ENCODE measurements around the gene TUBG1. TPM values are rescaled to one million over a fixed set of nuclear protein-coding genes. Genes with fewer than 3 reads are reported as not detected.
A peak's percentile ranks its signal among the peaks of the same experiment; 100 is the strongest.
"Not testable (repeated sequence)": the region's sequence is repeated elsewhere in the genome, so short reads cannot be mapped to it uniquely, and the experiment has no call there.

Gene TUBG1
- total RNA-seq, 1 experiment from 2014 or later = 139 TPM

DNA sequence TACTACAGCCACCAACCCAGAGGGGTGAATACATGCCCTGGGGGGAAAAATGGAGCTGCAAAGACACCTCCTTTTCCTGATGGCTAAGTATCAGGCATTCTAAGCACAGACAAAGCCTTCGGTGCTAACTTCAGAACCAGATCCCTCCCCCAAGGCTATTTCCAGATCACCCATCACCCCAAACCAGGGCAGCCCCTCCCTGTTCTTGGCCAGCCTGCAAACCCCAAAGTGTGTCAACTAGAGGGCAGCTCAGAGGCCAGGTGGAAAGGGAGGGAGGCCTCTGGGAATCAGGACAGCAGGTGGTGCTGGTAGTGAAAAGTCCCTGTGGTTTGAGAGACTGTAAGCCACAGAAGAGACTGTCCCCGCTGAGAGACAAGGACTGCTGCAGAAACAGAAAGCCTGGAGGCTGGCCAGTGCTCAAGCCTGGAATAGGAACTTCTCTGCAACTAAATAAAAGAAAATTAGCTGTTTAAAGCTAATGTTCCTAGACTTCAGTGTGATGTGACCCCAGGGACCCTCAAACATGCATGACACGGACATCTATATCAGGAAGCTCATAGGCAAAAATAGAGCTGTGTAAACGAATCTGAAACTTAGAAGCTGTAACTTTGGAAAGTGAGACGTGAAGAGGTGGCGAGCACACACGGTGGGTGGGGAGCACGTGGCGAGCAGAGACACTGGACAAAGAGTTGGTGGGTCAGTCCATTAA lies 9.1 kb downstream of the TUBG1 start (continued):
- TF ChIP-seq EZH2 (IDR thresholded peaks at IDR 0.05) (no peak), YY1 (IDR thresholded peaks at IDR 0.05; ENCODE audit: extremely low read depth, insufficient replicate concordance, low read depth, low read length) (no peak), RAD21 (IDR thresholded peaks at IDR 0.05; ENCODE audit: low read depth) (peak; percentile 72), ZFX (IDR thresholded peaks at IDR 0.05) (no peak)

DNA sequence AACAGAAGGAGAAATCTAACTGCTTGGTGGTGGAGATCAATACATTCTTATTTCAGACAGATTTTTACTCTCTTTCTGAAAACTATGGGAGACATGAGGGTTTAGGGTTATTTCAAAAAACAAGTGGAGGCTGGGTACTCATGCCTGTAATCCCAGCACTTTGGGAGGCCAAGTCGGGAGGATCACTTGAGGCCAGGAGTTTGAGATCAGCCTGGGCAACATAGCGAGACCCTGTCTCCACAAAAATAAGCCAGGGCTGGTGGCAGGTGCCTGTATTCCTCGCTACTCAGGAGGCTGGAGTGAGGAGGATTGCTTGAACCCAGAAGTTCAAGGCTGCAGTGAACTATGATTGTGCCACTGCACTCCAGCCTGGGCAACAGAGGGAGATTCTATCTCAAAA lies 12.5 kb downstream of the TUBG1 start:
- H3K4me2 ChIP-seq (ENCODE audit: low read length); DNase-seq (ENCODE audit: low read depth, low spot score); H3K4me3 ChIP-seq (replicated peaks in 1 of 2; ENCODE audit: low read depth in 1 of 2, low read length in 2 of 2); H3K27me3 ChIP-seq (ENCODE audit: insufficient read depth, low read length); H3K27ac ChIP-seq (ENCODE audit: low read depth, low read length); POLR2A ChIA-PET; H3K79me2 ChIP-seq (ENCODE audit: insufficient read depth, low read length); H3K9ac ChIP-seq (ENCODE audit: low read length); H3K36me3 ChIP-seq (ENCODE audit: control insufficient read depth in 1 of 2, insufficient read depth in 2 of 2, low read length in 2 of 2); H4K20me1 ChIP-seq (ENCODE audit: insufficient read depth); ATAC-seq; CTCF ChIA-PET; H3K9me2 ChIP-seq (ENCODE audit: insufficient read depth); H3K9me3 ChIP-seq (ENCODE audit: control insufficient read depth in 1 of 2, insufficient read depth in 1 of 2, low read depth in 1 of 2, low read length in 2 of 2); H2AFZ ChIP-seq (ENCODE audit: low read depth, low read length, poor library complexity, severe bottlenecking); BruUV-seq (replicated peaks); RAD21 ChIA-PET (ENCODE audit: low non-redundant PET in 1 of 2, low total read pairs in 2 of 2, uncharacterized antibody in 2 of 2, unreplicated experiment in 2 of 2): not testable (repeated sequence)
- intact Hi-C loops (cut with micrococcal nuclease) = loop anchor here (5.0 kb wide), 2 partner anchors 35 to 55 kb away; partner anchors contain the start of genes PLEKHH3 and TUBG2
- peaks cover 25 to 41% of the 10 kb centered on the region in 2 experiments for H3K4me1 ChIP-seq (ENCODE audit: control insufficient read depth in 1 of 2, insufficient read depth in 2 of 2, low read length in 2 of 2)

DNA sequence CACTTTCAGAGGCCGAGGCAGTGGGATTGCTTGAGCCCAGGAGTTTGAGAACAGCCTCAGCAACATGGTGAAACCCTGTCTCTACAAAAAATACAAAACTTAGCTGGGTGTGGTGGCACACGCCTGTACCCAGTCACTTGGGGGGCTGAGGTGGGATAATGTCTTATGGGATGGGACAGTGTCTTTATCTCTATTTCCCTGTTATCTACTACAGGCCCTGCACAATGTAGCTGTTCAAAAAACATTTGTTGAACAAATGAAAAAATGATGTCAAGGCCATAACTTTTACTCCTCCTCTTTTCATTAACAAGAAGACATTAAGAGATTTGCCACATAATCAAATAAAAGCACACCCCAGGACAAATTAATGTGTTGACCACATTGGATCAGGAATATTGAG lies 13.8 kb downstream of the TUBG1 start:
- no peaks in the 10 kb centered on the region for H4K20me1 ChIP-seq (ENCODE audit: insufficient read depth)
- ChIA-PET POLR2A (interaction anchor here (1.2 to 1.4 kb wide), 2 partner anchors 14 to 36 kb away, joined by 4 read pairs; partner anchors contain the start of genes RETREG3, TUBG1 and TUBG2), CTCF (interaction anchor here (0.9 to 1.4 kb wide), 2 partner anchors 51 to 56 kb away, joined by 3 to 4 read pairs; no protein-coding TSS in a partner anchor)

More for the DNA sequence above, 13.8 kb downstream of the TUBG1 start:
- H3K79me2 ChIP-seq (ENCODE audit: insufficient read depth, low read length) = no peaks in the 10 kb centered on the region
- intact Hi-C loops (cut with micrococcal nuclease) = loop anchor here (5.0 kb wide), 2 partner anchors 34 to 54 kb away; partner anchors contain the start of genes PLEKHH3 and TUBG2
- no peak for DNase-seq (ENCODE audit: low read depth, low spot score)
- H3K27me3 ChIP-seq (ENCODE audit: insufficient read depth, low read length) = no peaks in the 10 kb centered on the region
- no peaks in the 10 kb centered on the region for H3K9me2 ChIP-seq (ENCODE audit: insufficient read depth)
- ATAC-seq = no peak
- H3K36me3 ChIP-seq (ENCODE audit: control insufficient read depth in 1 of 2, insufficient read depth in 2 of 2, low read length in 2 of 2) = no peaks in the 10 kb centered on the region
- H3K9me3 ChIP-seq (ENCODE audit: control insufficient read depth in 1 of 2, insufficient read depth in 1 of 2, low read depth in 1 of 2, low read length in 2 of 2) = no peaks in the 10 kb centered on the region
- H3K9ac ChIP-seq (ENCODE audit: low read length) = no peak overlapping the region
- BruUV-seq (replicated peaks) = no TSS peak
- RAD21 ChIA-PET (ENCODE audit: low non-redundant PET in 1 of 2, low total read pairs in 2 of 2, uncharacterized antibody in 2 of 2, unreplicated experiment in 2 of 2) = no interaction called here
- no peak overlapping the region for H3K4me2 ChIP-seq (ENCODE audit: low read length)
- H3K4me3 ChIP-seq (replicated peaks in 1 of 2; ENCODE audit: low read depth in 1 of 2, low read length in 2 of 2) = no peak overlapping the region
- TF ChIP-seq, protein P1, sequence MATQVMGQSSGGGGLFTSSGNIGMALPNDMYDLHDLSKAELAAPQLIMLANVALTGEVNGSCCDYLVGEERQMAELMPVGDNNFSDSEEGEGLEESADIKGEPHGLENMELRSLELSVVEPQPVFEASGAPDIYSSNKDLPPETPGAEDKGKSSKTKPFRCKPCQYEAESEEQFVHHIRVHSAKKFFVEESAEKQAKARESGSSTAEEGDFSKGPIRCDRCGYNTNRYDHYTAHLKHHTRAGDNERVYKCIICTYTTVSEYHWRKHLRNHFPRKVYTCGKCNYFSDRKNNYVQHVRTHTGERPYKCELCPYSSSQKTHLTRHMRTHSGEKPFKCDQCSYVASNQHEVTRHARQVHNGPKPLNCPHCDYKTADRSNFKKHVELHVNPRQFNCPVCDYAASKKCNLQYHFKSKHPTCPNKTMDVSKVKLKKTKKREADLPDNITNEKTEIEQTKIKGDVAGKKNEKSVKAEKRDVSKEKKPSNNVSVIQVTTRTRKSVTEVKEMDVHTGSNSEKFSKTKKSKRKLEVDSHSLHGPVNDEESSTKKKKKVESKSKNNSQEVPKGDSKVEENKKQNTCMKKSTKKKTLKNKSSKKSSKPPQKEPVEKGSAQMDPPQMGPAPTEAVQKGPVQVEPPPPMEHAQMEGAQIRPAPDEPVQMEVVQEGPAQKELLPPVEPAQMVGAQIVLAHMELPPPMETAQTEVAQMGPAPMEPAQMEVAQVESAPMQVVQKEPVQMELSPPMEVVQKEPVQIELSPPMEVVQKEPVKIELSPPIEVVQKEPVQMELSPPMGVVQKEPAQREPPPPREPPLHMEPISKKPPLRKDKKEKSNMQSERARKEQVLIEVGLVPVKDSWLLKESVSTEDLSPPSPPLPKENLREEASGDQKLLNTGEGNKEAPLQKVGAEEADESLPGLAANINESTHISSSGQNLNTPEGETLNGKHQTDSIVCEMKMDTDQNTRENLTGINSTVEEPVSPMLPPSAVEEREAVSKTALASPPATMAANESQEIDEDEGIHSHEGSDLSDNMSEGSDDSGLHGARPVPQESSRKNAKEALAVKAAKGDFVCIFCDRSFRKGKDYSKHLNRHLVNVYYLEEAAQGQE (IDR thresholded peaks at IDR 0.05; ENCODE audit: low read depth) = no peak
- TF ChIP-seq POLR2AphosphoS5 (IDR thresholded peaks at IDR 0.05; ENCODE audit: low read depth, low read length) (no peak), FOSL1 (IDR thresholded peaks at IDR 0.05; ENCODE audit: low read depth) (no peak), ELF1 (IDR thresholded peaks at IDR 0.05; ENCODE audit: borderline replicate concordance, low read depth) (no peak), ZNF274 (IDR thresholded peaks at IDR 0.05; ENCODE audit: low read depth, low read length) (no peak)
- H3K27ac ChIP-seq (ENCODE audit: low read depth, low read length) = peak overlapping the region; percentile 47; the same call in 1 of the 2 replicates
- no peak overlapping the region for H2AFZ ChIP-seq (ENCODE audit: low read depth, low read length, poor library complexity, severe bottlenecking)
- peaks cover 22 to 33% of the 10 kb centered on the region in 2 experiments for H3K4me1 ChIP-seq (ENCODE audit: control insufficient read depth in 1 of 2, insufficient read depth in 2 of 2, low read length in 2 of 2)
